KG1 (cell line): ENCODE measurements around the gene KLHL13.

Experiments
- DNase-seq: peaks from one replicate; lab custom pipeline; 2025; lab: John Stamatoyannopoulos, UW

The KLHL13 gene

DNA sequence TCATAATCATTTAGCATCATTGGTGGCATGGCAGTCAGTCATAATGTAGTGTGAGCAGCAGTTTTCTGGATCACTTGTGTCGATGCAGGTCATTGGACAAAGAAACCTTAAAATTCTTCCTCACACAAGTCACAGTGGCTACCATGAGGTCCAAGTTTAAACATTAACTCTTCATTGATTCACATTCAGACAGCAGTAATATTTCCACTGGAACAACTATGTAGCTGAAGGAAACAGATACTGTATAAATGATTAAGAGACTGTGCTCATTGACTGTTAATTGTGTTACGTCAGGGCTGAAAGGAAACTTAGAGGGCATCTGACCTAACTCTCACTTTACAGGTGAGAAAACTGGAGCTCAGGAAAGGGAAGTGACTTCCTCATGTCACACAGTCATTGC, 261.8 kb downstream of the KLHL13 start:
- DNase-seq, result no peak

DNA sequence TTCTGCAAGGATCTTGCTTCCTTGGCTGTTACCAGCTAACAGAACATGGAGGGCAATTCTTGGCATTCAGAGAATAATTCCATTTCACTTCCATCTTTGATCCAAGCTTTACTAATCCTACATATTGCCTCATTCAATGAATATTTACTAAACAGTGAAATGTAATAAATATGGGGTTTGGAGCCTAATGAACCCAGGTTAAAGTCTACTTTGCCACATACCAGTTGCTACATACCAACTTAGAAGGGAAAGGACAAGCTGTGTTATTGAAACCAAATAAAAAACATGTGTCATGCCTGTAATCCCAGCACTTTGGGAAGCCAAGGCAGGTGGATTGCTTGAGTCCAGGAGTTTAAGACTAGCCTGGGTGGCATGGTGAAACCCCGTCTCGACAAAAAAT, 265.6 kb downstream of the KLHL13 start:
- DNase-seq, result no peak
